ENCODE measurements around the gene SEMA3C.

The SEMA3C gene

GRCh38 chr7:80802527-80802926, 116.3 kb downstream of the SEMA3C start:
- Histone ChIP-seq H3K27me3 (ENCODE audit: insufficient read depth, poor library complexity, severe bottlenecking) (no peaks in the 10 kb centered on the region), H3K4me3 (replicated peaks; ENCODE audit: insufficient read depth, low read length) (no peak overlapping the region), H3K27ac (replicated peaks) (no peak overlapping the region)
- DNase-seq (ENCODE audit: low read depth in 1 of 2, low spot score in 1 of 2): no peak
- TF ChIP-seq POLR2AphosphoS5 (IDR thresholded peaks at IDR 0.05; ENCODE audit: low read depth): no peak
- no peak for TF ChIP-seq GABPA (IDR thresholded peaks at IDR 0.05; ENCODE audit: low read depth)
- TF ChIP-seq, protein P1, sequence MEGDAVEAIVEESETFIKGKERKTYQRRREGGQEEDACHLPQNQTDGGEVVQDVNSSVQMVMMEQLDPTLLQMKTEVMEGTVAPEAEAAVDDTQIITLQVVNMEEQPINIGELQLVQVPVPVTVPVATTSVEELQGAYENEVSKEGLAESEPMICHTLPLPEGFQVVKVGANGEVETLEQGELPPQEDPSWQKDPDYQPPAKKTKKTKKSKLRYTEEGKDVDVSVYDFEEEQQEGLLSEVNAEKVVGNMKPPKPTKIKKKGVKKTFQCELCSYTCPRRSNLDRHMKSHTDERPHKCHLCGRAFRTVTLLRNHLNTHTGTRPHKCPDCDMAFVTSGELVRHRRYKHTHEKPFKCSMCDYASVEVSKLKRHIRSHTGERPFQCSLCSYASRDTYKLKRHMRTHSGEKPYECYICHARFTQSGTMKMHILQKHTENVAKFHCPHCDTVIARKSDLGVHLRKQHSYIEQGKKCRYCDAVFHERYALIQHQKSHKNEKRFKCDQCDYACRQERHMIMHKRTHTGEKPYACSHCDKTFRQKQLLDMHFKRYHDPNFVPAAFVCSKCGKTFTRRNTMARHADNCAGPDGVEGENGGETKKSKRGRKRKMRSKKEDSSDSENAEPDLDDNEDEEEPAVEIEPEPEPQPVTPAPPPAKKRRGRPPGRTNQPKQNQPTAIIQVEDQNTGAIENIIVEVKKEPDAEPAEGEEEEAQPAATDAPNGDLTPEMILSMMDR (IDR thresholded peaks at IDR 0.05; ENCODE audit: insufficient read depth, low read length): no peak
- no peak for TF ChIP-seq SPI1 (IDR thresholded peaks at IDR 0.05; ENCODE audit: borderline replicate concordance, low read depth)
- TF ChIP-seq, protein P2, sequence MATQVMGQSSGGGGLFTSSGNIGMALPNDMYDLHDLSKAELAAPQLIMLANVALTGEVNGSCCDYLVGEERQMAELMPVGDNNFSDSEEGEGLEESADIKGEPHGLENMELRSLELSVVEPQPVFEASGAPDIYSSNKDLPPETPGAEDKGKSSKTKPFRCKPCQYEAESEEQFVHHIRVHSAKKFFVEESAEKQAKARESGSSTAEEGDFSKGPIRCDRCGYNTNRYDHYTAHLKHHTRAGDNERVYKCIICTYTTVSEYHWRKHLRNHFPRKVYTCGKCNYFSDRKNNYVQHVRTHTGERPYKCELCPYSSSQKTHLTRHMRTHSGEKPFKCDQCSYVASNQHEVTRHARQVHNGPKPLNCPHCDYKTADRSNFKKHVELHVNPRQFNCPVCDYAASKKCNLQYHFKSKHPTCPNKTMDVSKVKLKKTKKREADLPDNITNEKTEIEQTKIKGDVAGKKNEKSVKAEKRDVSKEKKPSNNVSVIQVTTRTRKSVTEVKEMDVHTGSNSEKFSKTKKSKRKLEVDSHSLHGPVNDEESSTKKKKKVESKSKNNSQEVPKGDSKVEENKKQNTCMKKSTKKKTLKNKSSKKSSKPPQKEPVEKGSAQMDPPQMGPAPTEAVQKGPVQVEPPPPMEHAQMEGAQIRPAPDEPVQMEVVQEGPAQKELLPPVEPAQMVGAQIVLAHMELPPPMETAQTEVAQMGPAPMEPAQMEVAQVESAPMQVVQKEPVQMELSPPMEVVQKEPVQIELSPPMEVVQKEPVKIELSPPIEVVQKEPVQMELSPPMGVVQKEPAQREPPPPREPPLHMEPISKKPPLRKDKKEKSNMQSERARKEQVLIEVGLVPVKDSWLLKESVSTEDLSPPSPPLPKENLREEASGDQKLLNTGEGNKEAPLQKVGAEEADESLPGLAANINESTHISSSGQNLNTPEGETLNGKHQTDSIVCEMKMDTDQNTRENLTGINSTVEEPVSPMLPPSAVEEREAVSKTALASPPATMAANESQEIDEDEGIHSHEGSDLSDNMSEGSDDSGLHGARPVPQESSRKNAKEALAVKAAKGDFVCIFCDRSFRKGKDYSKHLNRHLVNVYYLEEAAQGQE (IDR thresholded peaks at IDR 0.05; ENCODE audit: insufficient replicate concordance, low read depth): no peak

DNA sequence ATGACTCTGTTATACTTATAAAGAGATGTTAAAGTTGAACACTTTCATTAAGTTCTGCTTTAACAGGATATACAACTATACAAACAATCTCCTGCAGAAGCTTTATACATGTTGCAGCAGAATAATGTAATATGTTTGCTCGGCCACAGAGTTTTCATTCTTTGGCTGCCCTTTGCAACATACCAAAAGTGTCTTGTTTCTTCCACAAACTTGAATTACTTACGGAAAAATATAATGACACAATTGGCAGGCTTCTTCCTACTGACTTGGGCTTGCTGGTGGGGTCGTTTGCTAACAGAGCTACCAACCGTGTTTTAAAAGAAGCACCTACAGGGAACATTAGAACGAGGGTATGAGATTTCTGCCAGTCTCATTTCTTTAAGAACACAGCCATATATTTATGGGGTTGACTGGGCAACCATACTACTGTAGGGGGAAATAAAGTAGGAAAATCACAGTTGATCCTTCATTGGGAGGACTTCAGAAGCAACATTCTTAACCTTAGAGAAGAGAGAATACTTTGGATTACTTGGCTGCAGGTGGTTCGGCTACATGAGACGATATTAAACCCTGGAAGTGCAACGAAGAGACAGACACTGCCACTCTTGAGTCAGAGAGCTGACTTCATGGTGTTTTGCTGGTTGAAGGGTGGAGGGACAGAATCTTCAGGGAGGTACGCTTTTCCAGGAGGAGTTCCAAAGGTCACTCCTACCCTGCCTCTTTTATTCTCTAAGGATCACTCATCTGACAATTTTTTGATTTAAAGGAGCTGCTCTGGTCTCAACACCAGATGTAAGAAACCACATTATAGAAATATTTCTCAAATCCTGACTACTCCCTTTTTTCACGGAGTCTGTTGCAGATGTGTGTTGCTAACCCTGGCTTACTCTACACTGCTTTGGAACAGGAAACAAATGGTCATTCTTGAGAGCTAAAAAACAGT, 123.9 kb downstream of the SEMA3C start:
- no peak for DNase-seq (ENCODE audit: low read depth in 1 of 2, low spot score in 1 of 2)
- no peaks in the 10 kb centered on the region for H3K27me3 ChIP-seq (ENCODE audit: insufficient read depth, poor library complexity, severe bottlenecking)
- no peak overlapping the region for H3K4me3 ChIP-seq (replicated peaks; ENCODE audit: insufficient read depth, low read length)
- no peak overlapping the region for H3K27ac ChIP-seq (replicated peaks)
- TF ChIP-seq GABPA (IDR thresholded peaks at IDR 0.05; ENCODE audit: low read depth) (no peak), POLR2AphosphoS5 (IDR thresholded peaks at IDR 0.05; ENCODE audit: low read depth) (no peak), SPI1 (IDR thresholded peaks at IDR 0.05; ENCODE audit: borderline replicate concordance, low read depth) (no peak)
- TF ChIP-seq, protein P1 (IDR thresholded peaks at IDR 0.05; ENCODE audit: insufficient read depth, low read length): no peak
- TF ChIP-seq, protein P2 (IDR thresholded peaks at IDR 0.05; ENCODE audit: insufficient replicate concordance, low read depth): no peak

DNA sequence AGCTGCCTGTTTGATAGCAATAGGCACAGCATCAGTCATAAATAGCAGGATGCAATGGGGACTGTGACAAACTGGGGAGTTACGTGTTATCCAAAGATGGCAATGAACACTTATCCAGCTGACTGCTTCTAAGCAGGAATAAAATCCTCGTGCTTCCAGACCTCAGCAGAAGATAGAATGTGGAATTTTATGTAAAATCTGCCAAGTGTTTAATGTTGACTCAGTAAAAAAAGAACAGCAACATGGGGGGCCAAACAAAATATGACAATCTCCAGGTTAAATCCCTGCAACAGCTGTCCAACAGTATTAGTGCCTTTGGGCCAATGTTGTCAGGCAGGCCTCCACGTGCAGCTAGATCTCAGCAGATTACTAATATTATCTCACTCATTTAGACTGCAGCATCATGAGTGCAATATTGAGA, 127.3 kb downstream of the SEMA3C start:
- no peak for DNase-seq (ENCODE audit: low read depth in 1 of 2, low spot score in 1 of 2)
- TF ChIP-seq, protein P2 (IDR thresholded peaks at IDR 0.05; ENCODE audit: insufficient replicate concordance, low read depth): no peak
- TF ChIP-seq POLR2AphosphoS5 (IDR thresholded peaks at IDR 0.05; ENCODE audit: low read depth): no peak

More for the DNA sequence above, 127.3 kb downstream of the SEMA3C start:
- Histone ChIP-seq H3K4me3 (replicated peaks; ENCODE audit: insufficient read depth, low read length) (no peak overlapping the region), H3K27ac (replicated peaks) (no peak overlapping the region), H3K27me3 (ENCODE audit: insufficient read depth, poor library complexity, severe bottlenecking) (no peaks in the 10 kb centered on the region)
